OCI-LY1 (cell line): Measurements from ENCODE around the gene CCDC7.

ENCODE experiments used
- EZH2 ChIP-seq: fragments of 200-600 bp; sonication (generic), shearing (Covaris generic); IDR thresholded peaks from 2 replicates; pipeline ENCODE4 v1.8.0; 2017; ENCODE audit warnings: borderline replicate concordance, mixed run types, mild to moderate bottlenecking, antibody characterized with exemption, low read length, moderate library complexity, mixed read lengths
- TF ChIP-seq, protein P1 (sequence below): fragments of 200-600 bp; sonication (generic), shearing (Covaris generic); IDR thresholded peaks from 2 replicates; pipeline ENCODE4 v1.5.1; 2017; ENCODE audit warnings: mild to moderate bottlenecking, antibody characterized with exemption, low read length, moderate library complexity, mixed read lengths

DNA sequence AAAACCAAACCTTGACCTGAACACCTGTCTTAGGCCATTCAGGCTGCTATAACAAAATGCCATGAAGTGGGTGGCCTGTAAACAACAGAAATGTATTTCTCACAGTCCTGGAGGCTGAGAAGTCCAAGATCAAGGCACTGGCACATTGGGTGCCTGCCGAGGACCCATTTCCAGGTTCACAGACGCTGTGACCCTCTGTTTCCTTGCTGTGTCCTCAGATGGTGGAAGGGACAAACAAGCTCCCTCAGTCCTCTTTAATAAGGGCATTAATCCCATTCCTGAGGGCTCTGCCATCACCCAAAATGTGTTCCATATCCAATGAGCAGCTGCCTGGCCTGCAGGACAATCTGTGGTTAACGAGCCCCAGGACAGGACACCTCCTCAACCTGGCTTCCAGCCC lies 444.5 kb downstream of the CCDC7 start:
- TF ChIP-seq, protein P1, sequence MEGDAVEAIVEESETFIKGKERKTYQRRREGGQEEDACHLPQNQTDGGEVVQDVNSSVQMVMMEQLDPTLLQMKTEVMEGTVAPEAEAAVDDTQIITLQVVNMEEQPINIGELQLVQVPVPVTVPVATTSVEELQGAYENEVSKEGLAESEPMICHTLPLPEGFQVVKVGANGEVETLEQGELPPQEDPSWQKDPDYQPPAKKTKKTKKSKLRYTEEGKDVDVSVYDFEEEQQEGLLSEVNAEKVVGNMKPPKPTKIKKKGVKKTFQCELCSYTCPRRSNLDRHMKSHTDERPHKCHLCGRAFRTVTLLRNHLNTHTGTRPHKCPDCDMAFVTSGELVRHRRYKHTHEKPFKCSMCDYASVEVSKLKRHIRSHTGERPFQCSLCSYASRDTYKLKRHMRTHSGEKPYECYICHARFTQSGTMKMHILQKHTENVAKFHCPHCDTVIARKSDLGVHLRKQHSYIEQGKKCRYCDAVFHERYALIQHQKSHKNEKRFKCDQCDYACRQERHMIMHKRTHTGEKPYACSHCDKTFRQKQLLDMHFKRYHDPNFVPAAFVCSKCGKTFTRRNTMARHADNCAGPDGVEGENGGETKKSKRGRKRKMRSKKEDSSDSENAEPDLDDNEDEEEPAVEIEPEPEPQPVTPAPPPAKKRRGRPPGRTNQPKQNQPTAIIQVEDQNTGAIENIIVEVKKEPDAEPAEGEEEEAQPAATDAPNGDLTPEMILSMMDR = no peak
- TF ChIP-seq EZH2 = no peak
